ENCODE results near the gene S100PBP.
A peak's percentile ranks its signal among the peaks of the same experiment; 100 is the strongest.

S100PBP gene

DNA sequence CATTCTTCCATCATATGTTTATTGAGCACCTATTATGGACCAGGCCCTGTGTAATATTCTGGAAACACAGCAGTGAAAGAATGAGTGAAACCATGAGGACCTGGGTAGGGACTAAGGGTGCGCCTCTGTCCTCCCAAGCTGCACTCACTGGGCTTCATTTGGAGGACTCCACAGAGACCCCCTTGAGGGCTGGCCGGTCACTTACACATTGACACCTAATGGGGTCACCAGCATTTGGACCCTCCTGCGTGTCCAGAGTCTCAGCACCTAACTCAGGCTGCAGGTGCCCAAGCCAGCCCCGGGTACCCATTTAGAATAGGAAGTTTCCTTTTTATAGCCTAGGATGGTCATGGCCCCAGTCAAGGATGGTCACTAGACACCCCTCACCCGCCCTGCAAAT, 56.0 kb downstream of the S100PBP start:
- DNase-seq (ENCODE audit: low spot score) = no peak

DNA sequence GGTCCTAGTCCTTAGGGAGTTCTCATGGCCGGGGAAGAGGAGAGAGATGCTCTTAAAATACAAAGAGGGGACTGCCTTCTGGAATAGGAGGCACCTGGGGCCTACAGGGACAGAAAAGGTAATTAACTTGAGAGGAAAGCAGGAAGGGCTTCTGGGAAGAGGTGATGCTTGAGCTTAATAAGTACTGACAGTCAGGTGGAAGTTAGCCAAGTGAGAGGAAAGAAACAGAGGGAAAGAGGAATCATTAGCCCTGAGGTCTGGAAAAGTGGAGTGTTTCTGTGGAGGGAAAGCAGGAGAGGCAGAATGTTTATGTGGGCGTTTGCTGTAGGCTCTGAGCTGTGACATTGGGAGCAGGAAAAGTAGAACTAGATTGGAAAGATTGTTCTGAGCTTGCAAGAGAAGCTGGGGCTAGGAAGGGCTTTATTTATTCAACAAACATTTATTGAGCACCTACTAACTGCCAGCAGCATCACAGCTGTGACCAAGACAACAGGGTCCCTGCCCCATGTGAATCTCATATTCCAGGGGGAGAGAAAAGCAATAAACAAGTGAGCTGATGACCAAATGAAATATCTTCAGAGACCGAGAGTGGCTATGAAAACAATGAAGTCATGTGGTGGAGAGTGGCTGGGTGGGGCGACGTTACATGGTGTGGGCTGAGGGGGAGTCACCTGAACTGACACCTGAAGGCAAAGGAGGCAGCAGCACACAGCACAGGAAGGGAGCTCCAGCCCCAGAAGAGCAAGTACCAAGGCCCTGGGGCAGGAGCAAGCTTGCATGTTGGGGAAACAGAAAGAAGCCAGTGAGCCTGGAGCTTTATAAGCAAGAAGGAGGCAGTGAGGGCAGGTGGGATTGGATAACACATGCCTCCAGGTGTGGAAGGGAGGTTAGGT, 57.7 kb downstream of the S100PBP start:
- no peak overlapping the region for H3K4me3 ChIP-seq (ENCODE audit: severe bottlenecking)
- DNase-seq (ENCODE audit: low spot score) = no peak
- no peak for ATAC-seq (ENCODE audit: low read depth)
- H3K27ac ChIP-seq (ENCODE audit: poor library complexity, severe bottlenecking) = no peak overlapping the region
- H3K27me3 ChIP-seq (ENCODE audit: insufficient read depth, poor library complexity, severe bottlenecking) = peaks cover 17% of the 10 kb centered on the region
- no peaks in the 10 kb centered on the region for H3K36me3 ChIP-seq (ENCODE audit: low read depth)
- TF ChIP-seq, protein P1, sequence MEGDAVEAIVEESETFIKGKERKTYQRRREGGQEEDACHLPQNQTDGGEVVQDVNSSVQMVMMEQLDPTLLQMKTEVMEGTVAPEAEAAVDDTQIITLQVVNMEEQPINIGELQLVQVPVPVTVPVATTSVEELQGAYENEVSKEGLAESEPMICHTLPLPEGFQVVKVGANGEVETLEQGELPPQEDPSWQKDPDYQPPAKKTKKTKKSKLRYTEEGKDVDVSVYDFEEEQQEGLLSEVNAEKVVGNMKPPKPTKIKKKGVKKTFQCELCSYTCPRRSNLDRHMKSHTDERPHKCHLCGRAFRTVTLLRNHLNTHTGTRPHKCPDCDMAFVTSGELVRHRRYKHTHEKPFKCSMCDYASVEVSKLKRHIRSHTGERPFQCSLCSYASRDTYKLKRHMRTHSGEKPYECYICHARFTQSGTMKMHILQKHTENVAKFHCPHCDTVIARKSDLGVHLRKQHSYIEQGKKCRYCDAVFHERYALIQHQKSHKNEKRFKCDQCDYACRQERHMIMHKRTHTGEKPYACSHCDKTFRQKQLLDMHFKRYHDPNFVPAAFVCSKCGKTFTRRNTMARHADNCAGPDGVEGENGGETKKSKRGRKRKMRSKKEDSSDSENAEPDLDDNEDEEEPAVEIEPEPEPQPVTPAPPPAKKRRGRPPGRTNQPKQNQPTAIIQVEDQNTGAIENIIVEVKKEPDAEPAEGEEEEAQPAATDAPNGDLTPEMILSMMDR (IDR thresholded peaks at IDR 0.05; ENCODE audit: poor library complexity, severe bottlenecking) = no peak
- H3K9me3 ChIP-seq (ENCODE audit: severe bottlenecking) = no peaks in the 10 kb centered on the region
- H3K4me1 ChIP-seq (ENCODE audit: insufficient read depth, poor library complexity, severe bottlenecking) = no peaks in the 10 kb centered on the region

More for the DNA sequence above, 56.0 kb downstream of the S100PBP start:
- no peak for ATAC-seq (ENCODE audit: low read depth)
- TF ChIP-seq, protein P1 (IDR thresholded peaks at IDR 0.05; ENCODE audit: poor library complexity, severe bottlenecking) = no peak
- H3K27me3 ChIP-seq (ENCODE audit: insufficient read depth, poor library complexity, severe bottlenecking) = peaks cover 19% of the 10 kb centered on the region
- no peak overlapping the region for H3K27ac ChIP-seq (ENCODE audit: poor library complexity, severe bottlenecking)
- no peak overlapping the region for H3K4me3 ChIP-seq (ENCODE audit: severe bottlenecking)
- H3K36me3 ChIP-seq (ENCODE audit: low read depth) = no peaks in the 10 kb centered on the region
- H3K9me3 ChIP-seq (ENCODE audit: severe bottlenecking) = no peaks in the 10 kb centered on the region
- no peaks in the 10 kb centered on the region for H3K4me1 ChIP-seq (ENCODE audit: insufficient read depth, poor library complexity, severe bottlenecking)

DNA sequence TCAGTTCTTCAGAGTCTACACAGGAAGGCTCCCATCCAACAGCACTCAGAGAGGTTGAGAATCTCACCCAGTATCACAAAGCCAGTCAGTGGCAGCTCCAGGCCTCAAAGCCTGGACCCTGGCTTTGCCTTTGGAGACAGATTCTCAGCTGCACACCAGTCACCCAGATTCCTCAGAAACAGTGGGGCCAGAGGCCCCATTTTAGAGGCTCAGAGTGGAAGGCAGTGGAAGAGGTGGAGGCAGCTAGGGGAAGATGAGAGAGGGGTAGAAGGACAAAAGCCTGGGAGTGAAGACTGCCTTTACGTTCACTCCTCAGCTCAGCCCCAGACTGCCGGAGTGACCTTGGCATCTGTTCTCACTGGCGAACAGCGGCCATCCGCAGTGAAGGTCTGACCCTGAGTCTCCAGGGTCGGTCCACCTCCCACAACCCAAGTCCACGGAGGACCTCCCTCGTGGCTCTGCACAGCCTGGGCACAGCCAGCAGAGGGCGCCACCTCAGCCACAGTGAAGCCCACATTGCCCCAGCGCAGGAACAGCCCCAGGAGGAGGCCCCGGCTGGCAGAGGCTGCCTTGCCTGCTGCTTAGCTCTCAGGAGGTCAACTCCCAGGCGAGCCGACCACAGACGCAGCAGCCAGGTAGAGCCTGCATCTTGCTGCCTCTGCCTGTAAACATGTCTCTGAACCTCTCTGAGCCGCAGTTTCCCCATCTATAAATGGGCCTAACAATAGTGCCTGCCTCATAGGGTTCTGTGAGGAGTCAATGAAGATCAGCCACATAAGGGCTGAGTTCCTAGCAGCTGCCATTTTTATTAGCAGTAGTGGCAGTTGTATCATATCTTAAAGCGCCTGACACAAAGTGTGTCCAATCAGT, 59.1 kb downstream of the S100PBP start:
- Histone ChIP-seq H3K9me3 (ENCODE audit: severe bottlenecking) (no peaks in the 10 kb centered on the region), H3K36me3 (ENCODE audit: low read depth) (no peaks in the 10 kb centered on the region), H3K27me3 (ENCODE audit: insufficient read depth, poor library complexity, severe bottlenecking) (peaks cover 7% of the 10 kb centered on the region), H3K4me3 (ENCODE audit: severe bottlenecking) (no peak overlapping the region), H3K27ac (ENCODE audit: poor library complexity, severe bottlenecking) (no peak overlapping the region), H3K4me1 (ENCODE audit: insufficient read depth, poor library complexity, severe bottlenecking) (no peaks in the 10 kb centered on the region)
- DNase-seq (ENCODE audit: low spot score) = no peak
- peak; percentile 44; the same call in 2 of the 3 replicates for ATAC-seq (ENCODE audit: low read depth)
- TF ChIP-seq, protein P1 (IDR thresholded peaks at IDR 0.05; ENCODE audit: poor library complexity, severe bottlenecking) = peak; percentile 73

DNA sequence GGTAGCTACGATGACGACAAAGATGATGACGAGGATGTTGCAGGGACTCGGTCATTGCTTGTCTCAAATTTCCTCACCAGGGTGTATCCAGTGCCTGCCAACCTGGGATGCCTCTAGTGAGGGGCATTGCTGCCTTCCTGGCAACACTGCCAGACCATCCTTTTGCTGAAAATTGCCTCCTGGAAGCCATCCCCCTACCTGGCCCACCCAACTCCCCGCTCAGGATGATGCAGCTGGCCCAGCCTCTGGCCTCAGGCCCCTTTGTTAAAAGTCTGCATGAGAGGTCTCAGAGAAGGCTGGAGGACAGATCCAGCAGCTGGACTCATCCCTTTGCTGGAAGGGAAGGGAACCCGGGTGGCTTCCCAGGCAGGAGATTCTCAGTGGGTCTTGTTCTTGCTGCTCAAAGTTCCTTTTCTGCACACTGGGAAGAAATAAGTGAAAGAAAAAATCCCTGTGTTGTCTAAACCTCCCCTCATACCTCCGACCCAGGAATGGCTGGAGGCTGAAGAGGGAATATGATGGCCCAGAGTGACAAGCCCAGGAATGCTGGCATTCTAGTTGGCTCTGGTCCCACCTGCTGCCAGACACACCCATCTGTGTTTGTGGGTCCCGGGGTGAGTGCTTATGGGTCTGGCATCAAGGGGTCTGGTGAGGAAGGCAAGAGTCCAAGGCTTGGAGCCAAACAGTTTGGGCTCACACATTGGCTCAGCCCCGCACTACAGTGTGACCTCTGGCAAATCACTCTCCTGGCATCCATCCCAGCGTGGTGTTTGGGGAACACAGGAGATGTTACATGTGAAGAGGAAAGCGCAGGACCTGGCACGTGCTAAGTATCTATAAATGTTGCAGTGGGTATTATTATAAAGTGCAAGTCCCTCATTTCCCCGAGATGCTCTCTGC, 60.0 kb downstream of the S100PBP start:
- H3K4me1 ChIP-seq (ENCODE audit: insufficient read depth, poor library complexity, severe bottlenecking) = no peaks in the 10 kb centered on the region
- no peak overlapping the region for H3K27ac ChIP-seq (ENCODE audit: poor library complexity, severe bottlenecking)
- no peak overlapping the region for H3K4me3 ChIP-seq (ENCODE audit: severe bottlenecking)
- no peak for ATAC-seq (ENCODE audit: low read depth)
- no peaks in the 10 kb centered on the region for H3K9me3 ChIP-seq (ENCODE audit: severe bottlenecking)
- TF ChIP-seq, protein P1 (IDR thresholded peaks at IDR 0.05; ENCODE audit: poor library complexity, severe bottlenecking) = no peak
- no peaks in the 10 kb centered on the region for H3K36me3 ChIP-seq (ENCODE audit: low read depth)
- H3K27me3 ChIP-seq (ENCODE audit: insufficient read depth, poor library complexity, severe bottlenecking) = no peaks in the 10 kb centered on the region
- no peak for DNase-seq (ENCODE audit: low spot score)
